Kidney (tissue), 14 donors: ENCODE data around the gene MYOD1. TPM values are rescaled to one million over a fixed set of nuclear protein-coding genes. Genes with fewer than 3 reads are reported as not detected.

ENCODE experiments used
- DNase-seq, 5 donors: peaks; one replicate each; pipeline ENCODE4 v3.0.0-alpha.2; 2013 to 2020
- FAIRE-seq: peaks from 2 replicates; lab custom pipeline; 2012; peaks lifted over from hg19 to GRCh38; lab: Jason Lieb, UNC
- H3K27ac ChIP-seq, 2 donors: one replicate each; pipeline ENCODE4 v1.7.0; 2013; ENCODE audit warnings: low read depth in 2 of 2, low read length in 2 of 2, inconsistent platforms in 1 of 2
- H3K27me3 ChIP-seq: one replicate; pipeline ENCODE4 v1.7.1; 2013; ENCODE audit warnings: low read length, inconsistent platforms; ENCODE audit not compliant: control insufficient read depth, insufficient read depth
- H3K36me3 ChIP-seq, 3 donors: one replicate each; pipeline versions ENCODE4 v1.7.0 to v1.7.1; 2013; ENCODE audit warnings: low read length in 3 of 3, control low read depth in 1 of 3, inconsistent platforms in 1 of 3; ENCODE audit not compliant: insufficient read depth in 3 of 3, control insufficient read depth in 2 of 3
- H3K4me1 ChIP-seq, 3 donors: one replicate each; pipeline versions ENCODE4 v1.7.0 to v1.7.1; 2013; ENCODE audit warnings: low read length in 3 of 3, inconsistent platforms in 1 of 3, low read depth in 1 of 3; ENCODE audit not compliant: control insufficient read depth in 2 of 3, insufficient read depth in 2 of 3
- H3K4me3 ChIP-seq, 3 donors: one replicate each; pipeline versions ENCODE4 v1.7.0 to v1.8.1; 2013; ENCODE audit warnings: low read length in 3 of 3, control low read depth in 1 of 3, inconsistent platforms in 1 of 3
- H3K9ac ChIP-seq, 3 donors: one replicate each; pipeline versions ENCODE4 v1.7.0 to v1.7.1; 2013; ENCODE audit warnings: low read length in 3 of 3, control low read depth in 1 of 3, inconsistent platforms in 1 of 3
- H3K9me3 ChIP-seq, 3 donors: one replicate each; pipeline versions ENCODE4 v1.7.0 to v1.7.1; 2013; ENCODE audit warnings: low read length in 3 of 3, control low read depth in 1 of 3, inconsistent platforms in 1 of 3; ENCODE audit not compliant: control insufficient read depth in 2 of 3, insufficient read depth in 1 of 3
- CTCF ChIP-seq: IDR thresholded peaks from 3 replicates; pipeline ENCODE4 v1.5.1; 2012; ENCODE audit warnings: mild to moderate bottlenecking, moderate library complexity, borderline replicate concordance; ENCODE audit not compliant: insufficient read depth; ENCODE audit errors: extremely low read depth
- intact Hi-C: fragments of 100-400 bp; cut with DNase I; formaldehyde crosslinking; loops from one replicate; pipeline ENCODE4 v1.11.1; 2022
- polyA plus RNA-seq: library from polyadenylated mRNA; stranded (reverse); fragments of 350-450 nt; fragmentation: Illumina TruSeq; extraction: RNeasy Lipid Tissue Mini Kit (QIAGEN cat#74804); gene quantifications from one replicate; pipeline ENCODE4 v1.2.3, GENCODE V29; 2014; ENCODE audit warnings: low read depth, low replicate concordance; ENCODE audit not compliant: insufficient read depth
- total RNA-seq: library from RNA; stranded (reverse); fragmentation: NEBNext Ultra II Directional; extraction: Animal tissue kit (Norgen Biotek cat#: 25700); gene quantifications from one replicate; pipeline ENCODE4 v1.2.1, GENCODE V29; 2021
- donor health status: control.
- donor health status: control.
- donor health status: control.
- donor health status: control.
- donor health status: control.
- donor health status: DM: yes; HTN: yes; CAD: no.
- donor health status: Normal renal cell carcinoma (clear cell type).

MYOD1 gene
- total and polyA plus RNA-seq, 2 donors from 2014 or later = not detected

DNA sequence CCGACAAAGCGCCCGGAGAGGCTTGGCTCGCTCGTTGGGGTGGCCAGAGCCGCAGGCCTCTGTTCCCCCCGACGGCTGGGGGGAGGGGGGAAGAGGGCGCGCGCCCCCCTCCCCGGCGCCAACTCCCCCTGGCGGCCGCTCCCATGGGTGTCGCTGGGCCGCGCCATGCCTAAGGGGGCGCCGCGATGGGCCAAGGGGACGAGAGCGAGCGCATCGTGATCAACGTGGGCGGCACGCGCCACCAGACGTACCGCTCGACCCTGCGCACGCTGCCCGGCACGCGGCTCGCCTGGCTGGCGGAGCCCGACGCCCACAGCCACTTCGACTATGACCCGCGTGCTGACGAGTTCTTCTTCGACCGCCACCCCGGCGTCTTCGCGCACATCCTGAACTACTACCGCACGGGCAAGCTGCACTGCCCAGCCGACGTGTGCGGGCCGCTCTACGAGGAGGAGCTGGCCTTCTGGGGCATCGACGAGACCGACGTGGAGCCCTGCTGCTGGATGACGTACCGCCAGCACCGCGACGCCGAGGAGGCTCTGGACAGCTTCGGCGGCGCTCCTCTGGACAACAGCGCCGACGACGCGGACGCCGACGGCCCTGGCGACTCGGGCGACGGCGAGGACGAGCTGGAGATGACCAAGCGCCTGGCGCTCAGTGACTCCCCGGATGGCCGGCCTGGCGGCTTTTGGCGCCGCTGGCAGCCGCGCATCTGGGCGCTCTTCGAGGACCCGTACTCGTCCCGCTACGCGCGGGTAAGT lies 16.6 kb downstream of the MYOD1 start:
- intact Hi-C loops = no loop called here
- Histone ChIP-seq H3K4me3 (no peak overlapping the region), H3K27ac (no peak overlapping the region), H3K9me3 (no peaks in the 10 kb centered on the region), H3K4me1 (peaks cover 0 to 2% (median 0%) of the 10 kb centered on the region in 3 donors), H3K9ac (no peak overlapping the region), H3K27me3 (peaks cover 22% of the 10 kb centered on the region), H3K36me3 (no peaks in the 10 kb centered on the region)
- no peak for FAIRE-seq
- DNase-seq = peak in 3 of 5 donors; percentile 36 to 72 (median 64)
- TF ChIP-seq CTCF = no peak

DNA sequence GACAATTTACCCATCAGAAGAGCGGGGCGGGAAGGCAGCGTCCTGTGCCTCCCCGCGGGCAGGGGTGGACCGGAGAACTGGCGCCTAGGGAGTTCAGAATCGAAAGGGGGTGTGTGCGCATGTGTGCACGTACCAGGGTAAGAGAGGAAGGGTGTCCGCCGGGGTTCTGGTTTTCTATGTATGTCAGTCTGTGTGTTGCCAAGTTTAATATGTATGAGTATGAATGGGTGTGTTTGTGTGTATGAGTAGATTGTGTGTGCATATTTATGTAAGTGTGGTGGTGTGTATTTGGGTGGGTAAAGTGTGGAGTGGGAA lies 17.2 kb downstream of the MYOD1 start:
- FAIRE-seq = no peak
- Histone ChIP-seq H3K9ac (no peak overlapping the region), H3K27me3 (peaks cover 22% of the 10 kb centered on the region), H3K4me3 (no peak overlapping the region), H3K9me3 (no peaks in the 10 kb centered on the region), H3K27ac (no peak overlapping the region), H3K4me1 (peaks cover 0 to 2% (median 0%) of the 10 kb centered on the region in 3 donors), H3K36me3 (no peaks in the 10 kb centered on the region)
- intact Hi-C loops = no loop called here
- no peak for TF ChIP-seq CTCF
- peak in 1 of 5 donors; percentile 56 for DNase-seq

- no peak for TF ChIP-seq CTCF
- peaks cover 22% of the 10 kb centered on the region for H3K27me3 ChIP-seq
- FAIRE-seq = no peak
- no peak overlapping the region for H3K27ac ChIP-seq
- no peak overlapping the region for H3K9ac ChIP-seq
- H3K36me3 ChIP-seq = no peaks in the 10 kb centered on the region
- no peak overlapping the region for H3K4me3 ChIP-seq
- intact Hi-C loops = no loop called here
- H3K9me3 ChIP-seq = no peaks in the 10 kb centered on the region
- peak in 2 of 5 donors; percentile 30 to 51 for DNase-seq
- H3K4me1 ChIP-seq = peaks cover 0 to 2% (median 0%) of the 10 kb centered on the region in 3 donors
Observed at GRCh38 chr11:17736930-17737817, 17.8 kb downstream of the MYOD1 start.
